Coronary artery (tissue), 2 donors: ENCODE results near the gene SFXN4.
A peak's percentile ranks its signal among the peaks of the same experiment; 100 is the strongest.
"Not testable (repeated sequence)": the region's sequence is repeated elsewhere in the genome, so short reads cannot be mapped to it uniquely, and the experiment has no call there.

ENCODE experiments used
- DNase-seq: peaks from one replicate; pipeline ENCODE4 v3.0.0-alpha.2; 2017; ENCODE audit warnings: low spot score
- H3K27ac ChIP-seq, 2 donors: fragments of 200-600 bp; sonication (generic); one replicate each; pipeline ENCODE4 v1.5.1; 2016 to 2019
- H3K4me3 ChIP-seq: fragments of 200-600 bp; sonication (generic); 2 replicates; pipeline ENCODE4 v1.5.1; 2016; ENCODE audit warnings: mild to moderate bottlenecking, moderate library complexity
- TF ChIP-seq, protein P1 (sequence below): fragments of 200-600 bp; sonication (generic); IDR thresholded peaks from one replicate; pipeline ENCODE4 v1.5.1; 2019; ENCODE audit warnings: antibody characterized with exemption

The SFXN4 gene

GRCh38 chr10:119190353-119190752 is 24.8 kb upstream of the SFXN4 start:
- no peak for DNase-seq
- H3K27ac ChIP-seq, result no peak overlapping the region
- TF ChIP-seq, protein P1, sequence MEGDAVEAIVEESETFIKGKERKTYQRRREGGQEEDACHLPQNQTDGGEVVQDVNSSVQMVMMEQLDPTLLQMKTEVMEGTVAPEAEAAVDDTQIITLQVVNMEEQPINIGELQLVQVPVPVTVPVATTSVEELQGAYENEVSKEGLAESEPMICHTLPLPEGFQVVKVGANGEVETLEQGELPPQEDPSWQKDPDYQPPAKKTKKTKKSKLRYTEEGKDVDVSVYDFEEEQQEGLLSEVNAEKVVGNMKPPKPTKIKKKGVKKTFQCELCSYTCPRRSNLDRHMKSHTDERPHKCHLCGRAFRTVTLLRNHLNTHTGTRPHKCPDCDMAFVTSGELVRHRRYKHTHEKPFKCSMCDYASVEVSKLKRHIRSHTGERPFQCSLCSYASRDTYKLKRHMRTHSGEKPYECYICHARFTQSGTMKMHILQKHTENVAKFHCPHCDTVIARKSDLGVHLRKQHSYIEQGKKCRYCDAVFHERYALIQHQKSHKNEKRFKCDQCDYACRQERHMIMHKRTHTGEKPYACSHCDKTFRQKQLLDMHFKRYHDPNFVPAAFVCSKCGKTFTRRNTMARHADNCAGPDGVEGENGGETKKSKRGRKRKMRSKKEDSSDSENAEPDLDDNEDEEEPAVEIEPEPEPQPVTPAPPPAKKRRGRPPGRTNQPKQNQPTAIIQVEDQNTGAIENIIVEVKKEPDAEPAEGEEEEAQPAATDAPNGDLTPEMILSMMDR, result no peak
- H3K4me3 ChIP-seq, result no peak overlapping the region

DNA sequence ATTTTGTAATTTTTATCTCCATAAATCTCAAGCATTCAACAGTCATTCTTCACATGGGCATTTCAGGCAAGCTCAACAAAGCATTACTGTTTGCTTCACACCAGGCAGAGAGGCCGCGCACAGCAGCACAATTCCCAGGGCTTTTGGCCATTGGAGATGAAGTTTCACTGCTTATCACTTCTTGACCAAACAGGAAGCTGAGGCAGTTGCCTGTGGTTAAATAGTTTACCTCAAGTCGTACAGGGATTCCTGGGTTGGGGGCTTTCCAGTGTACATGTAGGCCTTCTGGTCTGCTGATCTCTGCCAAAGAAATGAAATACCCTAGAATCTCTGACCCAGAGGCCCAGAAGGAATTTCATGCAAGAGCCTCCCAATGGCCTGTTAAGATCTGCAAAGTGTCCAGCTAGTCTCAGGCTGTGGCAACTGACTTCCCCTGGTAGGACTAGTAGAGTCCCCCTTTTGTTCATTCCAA is 24.3 kb upstream of the SFXN4 start:
- Histone ChIP-seq H3K27ac (no peak overlapping the region), H3K4me3 (no peak overlapping the region)
- DNase-seq, result no peak
- TF ChIP-seq, protein P1, result no peak

- no peak overlapping the region for H3K27ac ChIP-seq
- TF ChIP-seq, protein P1, result no peak
- DNase-seq, result no peak
- H3K4me3 ChIP-seq, result no peak overlapping the region
Observed at GRCh38 chr10:119183664-119184412, 18.3 kb upstream of the SFXN4 start.

DNA sequence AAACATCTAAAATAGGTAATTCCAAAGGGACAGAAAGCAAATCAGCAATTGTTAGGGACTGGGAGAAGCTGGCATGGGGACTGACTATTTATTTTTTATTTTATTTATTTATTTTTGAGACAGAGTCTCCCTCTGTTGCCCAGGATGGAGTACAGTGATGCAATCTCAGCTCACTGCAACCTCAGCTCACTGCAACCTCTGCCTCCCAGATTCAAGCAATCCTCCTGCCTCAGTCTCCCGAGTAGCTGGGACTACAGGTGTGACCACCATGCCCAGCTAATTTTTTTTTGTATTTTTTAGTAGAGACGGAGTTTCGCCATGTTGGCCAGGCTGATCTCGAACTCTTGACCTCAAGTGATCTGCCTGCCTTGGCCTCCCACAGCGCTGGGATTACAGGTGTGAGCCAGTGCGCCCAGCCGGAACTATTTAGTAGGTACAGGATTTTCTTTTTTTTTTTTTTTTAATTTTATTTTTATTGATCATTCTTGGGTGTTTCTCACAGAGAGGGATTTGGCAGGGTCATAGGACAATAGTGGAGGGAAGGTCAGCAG is 15.4 kb upstream of the SFXN4 start:
- H3K4me3 ChIP-seq, H3K27ac ChIP-seq, DNase-seq: not testable (repeated sequence)

GRCh38 chr10:119178372-119179119 is 13.0 kb upstream of the SFXN4 start, which contains the start of gene PRDX3:
PRDX3 (minus strand) TSS chr10:119178812; CDS start chr10:119178790, 22 bp downstream.
- Histone ChIP-seq H3K27ac (peak within 1 kb of the TSS; percentile 92 to 97), H3K4me3 (peak within 1 kb of the TSS; percentile 79)
- TF ChIP-seq, protein P1, result no peak
- DNase-seq, result peak; percentile 94

DNA sequence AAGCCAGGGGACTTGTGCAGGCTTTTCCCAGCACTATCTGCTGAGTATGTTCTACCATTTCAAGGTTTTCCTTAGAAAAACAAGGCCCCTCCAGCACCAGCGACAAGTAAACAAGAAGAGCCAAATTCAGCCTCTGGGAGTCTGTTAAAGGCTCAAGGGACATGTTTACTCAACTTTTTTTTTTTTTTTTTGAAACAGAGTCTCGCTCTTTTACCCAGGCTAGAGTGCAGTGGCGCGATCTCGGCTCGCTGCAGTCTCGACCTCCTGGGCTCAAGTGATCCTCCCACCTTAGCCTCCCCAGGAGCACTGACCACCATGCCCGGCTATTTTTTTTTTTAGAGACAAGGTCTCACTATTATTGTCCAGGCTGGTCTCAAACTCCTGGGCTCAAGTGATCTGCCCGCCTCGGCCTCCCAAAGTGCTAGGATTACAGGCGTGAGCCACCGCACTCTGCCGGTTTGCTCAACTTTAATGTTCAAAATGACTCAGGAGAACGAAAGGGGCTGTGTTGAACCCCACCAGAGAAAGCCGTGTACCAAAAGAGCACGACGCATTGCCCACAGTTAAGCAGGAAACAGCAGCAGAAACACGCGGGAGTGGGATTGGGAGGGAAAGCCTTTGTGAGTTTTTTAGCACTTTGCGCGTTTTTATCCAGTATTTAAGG is 12.3 kb upstream of the SFXN4 start:
- DNase-seq, result no peak
- TF ChIP-seq, protein P1, result no peak
- peak overlapping the region; percentile 79 for H3K4me3 ChIP-seq

DNA sequence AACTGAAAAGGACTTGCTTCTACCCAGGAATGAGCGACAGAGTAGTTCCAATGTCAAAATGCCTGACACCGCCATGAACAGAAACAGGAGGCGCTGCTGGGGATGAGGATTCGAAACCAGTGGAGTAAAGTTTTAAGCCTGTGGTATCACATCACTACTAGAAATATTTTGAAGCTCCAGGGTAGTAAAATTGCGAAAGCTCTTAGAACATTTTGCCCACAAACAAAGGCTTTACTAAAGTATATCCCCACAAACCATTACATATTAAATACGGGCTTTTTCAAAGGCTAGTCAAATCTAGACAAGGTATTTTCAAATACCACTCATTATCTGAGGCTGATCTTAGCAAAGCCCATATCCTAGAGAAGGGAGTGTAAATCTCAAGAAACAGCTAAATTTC is 10.7 kb upstream of the SFXN4 start:
- TF ChIP-seq, protein P1, result no peak
- H3K4me3 ChIP-seq, result no peak overlapping the region
- DNase-seq, result no peak
- no peak overlapping the region for H3K27ac ChIP-seq

More for the DNA sequence above, 12.3 kb upstream of the SFXN4 start:
- H3K27ac ChIP-seq, result peak overlapping the region; percentile 92 to 97
